Tibial nerve (tissue), 4 donors: ENCODE results near the gene HOXC13.

Experiments used
- EP300 ChIP-seq, 2 donors: sonication (generic); formaldehyde crosslinking; IDR thresholded peaks; one replicate each; pipeline ENCODE4 v1.6.1; 2017; ENCODE audit warnings: antibody characterized with exemption in 2 of 2, mild to moderate bottlenecking in 1 of 2
- POLR2A ChIP-seq, 2 donors: fragments of 450-650 bp; IDR thresholded peaks; one replicate each; pipeline ENCODE4 v1.6.1; 2017; ENCODE audit warnings: antibody characterized with exemption in 2 of 2, mild to moderate bottlenecking in 2 of 2, moderate library complexity in 2 of 2
- TF ChIP-seq, protein P1 (sequence below), 5 experiments: fragments of 200-600 bp in 3 of 5; fragments of 450-650 bp in 2 of 5; sonication (generic) in 3 of 5; IDR thresholded peaks; one replicate each; pipeline ENCODE4 v1.5.1; 2016 to 2019; ENCODE audit warnings: antibody characterized with exemption in 5 of 5, mild to moderate bottlenecking in 3 of 5, moderate library complexity in 2 of 5

DNA sequence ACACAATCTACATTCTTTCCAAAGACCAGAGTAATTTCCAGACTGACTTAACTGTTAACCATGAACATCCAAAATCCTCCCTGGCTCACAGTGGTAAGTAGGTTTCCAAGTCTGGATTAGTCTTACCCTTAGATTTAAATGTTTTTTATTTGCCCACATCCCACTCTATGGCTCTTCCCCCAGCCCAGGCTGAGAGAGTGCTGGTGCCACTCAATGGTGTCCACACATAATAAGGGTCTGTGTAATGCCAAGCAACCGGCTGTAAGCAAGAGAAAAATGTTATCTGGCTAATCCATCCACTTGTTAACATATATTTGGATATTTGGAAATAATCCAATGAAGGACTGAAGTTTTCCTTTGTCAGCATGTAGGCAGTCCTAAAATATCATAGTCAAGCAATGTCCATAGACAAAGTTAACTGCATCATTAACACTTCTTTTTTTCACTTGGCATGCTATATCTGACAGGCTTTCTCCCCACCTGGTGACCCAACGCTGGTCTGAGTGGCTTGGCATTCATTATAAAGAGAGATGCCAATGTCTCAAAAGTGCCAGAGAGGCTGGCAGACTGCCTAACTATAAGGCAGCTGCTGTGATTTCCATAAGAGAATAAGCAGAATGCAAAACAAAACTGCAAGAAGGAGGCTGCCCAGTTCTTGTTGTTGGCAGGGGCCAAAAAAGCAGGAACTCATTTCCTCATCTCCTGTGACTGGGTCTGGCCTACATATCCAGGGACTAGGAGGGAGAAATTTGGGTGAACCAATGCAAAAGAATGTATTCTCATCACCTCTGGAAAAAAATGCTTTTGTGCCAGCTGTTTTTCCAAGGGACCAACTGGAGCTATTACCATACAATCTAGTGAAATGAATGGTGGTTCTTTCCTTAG is 13.9 kb upstream of the HOXC13 start:
- TF ChIP-seq, protein P1, sequence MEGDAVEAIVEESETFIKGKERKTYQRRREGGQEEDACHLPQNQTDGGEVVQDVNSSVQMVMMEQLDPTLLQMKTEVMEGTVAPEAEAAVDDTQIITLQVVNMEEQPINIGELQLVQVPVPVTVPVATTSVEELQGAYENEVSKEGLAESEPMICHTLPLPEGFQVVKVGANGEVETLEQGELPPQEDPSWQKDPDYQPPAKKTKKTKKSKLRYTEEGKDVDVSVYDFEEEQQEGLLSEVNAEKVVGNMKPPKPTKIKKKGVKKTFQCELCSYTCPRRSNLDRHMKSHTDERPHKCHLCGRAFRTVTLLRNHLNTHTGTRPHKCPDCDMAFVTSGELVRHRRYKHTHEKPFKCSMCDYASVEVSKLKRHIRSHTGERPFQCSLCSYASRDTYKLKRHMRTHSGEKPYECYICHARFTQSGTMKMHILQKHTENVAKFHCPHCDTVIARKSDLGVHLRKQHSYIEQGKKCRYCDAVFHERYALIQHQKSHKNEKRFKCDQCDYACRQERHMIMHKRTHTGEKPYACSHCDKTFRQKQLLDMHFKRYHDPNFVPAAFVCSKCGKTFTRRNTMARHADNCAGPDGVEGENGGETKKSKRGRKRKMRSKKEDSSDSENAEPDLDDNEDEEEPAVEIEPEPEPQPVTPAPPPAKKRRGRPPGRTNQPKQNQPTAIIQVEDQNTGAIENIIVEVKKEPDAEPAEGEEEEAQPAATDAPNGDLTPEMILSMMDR (IDR thresholded peaks at IDR 0.05), result no peak
- TF ChIP-seq POLR2A (IDR thresholded peaks at IDR 0.05) (no peak), EP300 (IDR thresholded peaks at IDR 0.05) (no peak)
